ENCODE results near the gene OPALIN.

DNA sequence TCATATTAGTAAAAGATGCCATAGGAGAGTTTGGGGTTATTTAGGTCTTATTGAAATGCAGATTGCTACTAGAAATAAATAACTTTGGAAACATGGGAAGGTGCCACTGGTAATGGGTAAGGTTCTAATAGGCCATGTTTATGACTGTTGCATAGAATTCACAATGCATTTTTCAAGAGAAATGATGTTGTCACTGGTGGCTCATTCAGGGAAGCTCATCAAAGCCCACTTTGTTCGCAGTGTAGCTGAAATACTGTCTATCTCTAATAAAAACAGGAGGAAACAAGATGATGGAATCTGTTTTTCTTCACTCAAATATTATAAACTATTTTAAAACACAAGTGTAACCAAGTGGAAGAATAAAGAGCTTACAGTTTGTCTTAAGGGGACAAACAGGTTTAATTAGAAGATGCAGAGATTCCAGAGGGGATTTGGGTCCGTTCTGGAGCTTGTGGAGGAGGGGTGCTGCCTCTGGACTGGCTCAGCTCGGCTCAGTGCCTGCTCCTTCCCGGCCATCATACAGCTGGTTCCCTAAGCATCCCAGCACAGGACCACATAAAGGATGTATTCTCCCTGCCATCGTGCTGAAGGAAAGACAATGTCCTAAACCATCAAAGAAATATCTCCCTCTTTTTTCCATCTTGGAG lies 20.4 kb downstream of the OPALIN start:
- TF ChIP-seq POLR2A (IDR thresholded peaks at IDR 0.05; ENCODE audit: low read depth, low read length) = no peak
- TF ChIP-seq, protein P1, sequence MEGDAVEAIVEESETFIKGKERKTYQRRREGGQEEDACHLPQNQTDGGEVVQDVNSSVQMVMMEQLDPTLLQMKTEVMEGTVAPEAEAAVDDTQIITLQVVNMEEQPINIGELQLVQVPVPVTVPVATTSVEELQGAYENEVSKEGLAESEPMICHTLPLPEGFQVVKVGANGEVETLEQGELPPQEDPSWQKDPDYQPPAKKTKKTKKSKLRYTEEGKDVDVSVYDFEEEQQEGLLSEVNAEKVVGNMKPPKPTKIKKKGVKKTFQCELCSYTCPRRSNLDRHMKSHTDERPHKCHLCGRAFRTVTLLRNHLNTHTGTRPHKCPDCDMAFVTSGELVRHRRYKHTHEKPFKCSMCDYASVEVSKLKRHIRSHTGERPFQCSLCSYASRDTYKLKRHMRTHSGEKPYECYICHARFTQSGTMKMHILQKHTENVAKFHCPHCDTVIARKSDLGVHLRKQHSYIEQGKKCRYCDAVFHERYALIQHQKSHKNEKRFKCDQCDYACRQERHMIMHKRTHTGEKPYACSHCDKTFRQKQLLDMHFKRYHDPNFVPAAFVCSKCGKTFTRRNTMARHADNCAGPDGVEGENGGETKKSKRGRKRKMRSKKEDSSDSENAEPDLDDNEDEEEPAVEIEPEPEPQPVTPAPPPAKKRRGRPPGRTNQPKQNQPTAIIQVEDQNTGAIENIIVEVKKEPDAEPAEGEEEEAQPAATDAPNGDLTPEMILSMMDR (IDR thresholded peaks at IDR 0.05; ENCODE audit: extremely low read depth in 1 of 2, insufficient read depth in 1 of 2, low read depth in 1 of 2, low read length in 2 of 2) = no peak
- no peak for TF ChIP-seq EZH2 (IDR thresholded peaks at IDR 0.05; ENCODE audit: borderline replicate concordance, low read depth, low read length, severe bottlenecking)

All from endothelial cell of umbilical vein (primary cell).